ENCODE results near the gene GPHA2. TPM values are rescaled to one million over a fixed set of nuclear protein-coding genes. Genes with fewer than 3 reads are reported as not detected.

GPHA2 gene
- total and polyA plus RNA-seq, 9 donors: 0.45 to 1.6 (median 0.72) TPM; not detected in 2

- WGBS, 3 donors: 66 to 70% (median 67%) methylated on average over 4 of the region's 4 CpGs
- H3K9me3 ChIP-seq: no peaks in the 10 kb centered on the region
- no peak overlapping the region for H3K27ac ChIP-seq
- no peaks in the 10 kb centered on the region for H3K4me1 ChIP-seq (ENCODE audit: insufficient read depth)
- H3K4me3 ChIP-seq: no peak overlapping the region
- intact Hi-C loops (cut with DNase I): no loop called here
- DNase-seq: no peak
- H3K27me3 ChIP-seq: no peaks in the 10 kb centered on the region
- no peaks in the 10 kb centered on the region for H3K36me3 ChIP-seq
- TF ChIP-seq EP300 (IDR thresholded peaks at IDR 0.05) (no peak), POLR2A (IDR thresholded peaks at IDR 0.05) (no peak), CTCF (IDR thresholded peaks at IDR 0.05) (no peak)
These were observed 15.8 kb upstream of the GPHA2 start for GRCh38 chr11:64951529-64951928.

- 40 to 50% (median 42%) methylated on average over 5 of the region's 5 CpGs for whole genome bisulfite sequencing, 3 donors
- H3K4me1 ChIP-seq (ENCODE audit: insufficient read depth): no peaks in the 10 kb centered on the region
- no peaks in the 10 kb centered on the region for H3K27me3 ChIP-seq
- no peaks in the 10 kb centered on the region for H3K9me3 ChIP-seq
- no peak overlapping the region for H3K27ac ChIP-seq
- no peaks in the 10 kb centered on the region for H3K36me3 ChIP-seq
- no peak for DNase-seq
- TF ChIP-seq POLR2A (IDR thresholded peaks at IDR 0.05): no peak
- no peak for TF ChIP-seq CTCF (IDR thresholded peaks at IDR 0.05)
- TF ChIP-seq EP300 (IDR thresholded peaks at IDR 0.05): no peak
- H3K4me3 ChIP-seq: no peak overlapping the region
- intact Hi-C loops (cut with DNase I): no loop called here
These were observed 11.6 kb upstream of the GPHA2 start for GRCh38 chr11:64947208-64947814.

GRCh38 chr11:64936539-64936938 is 846 bp upstream of the GPHA2 start:
- DNase-seq: no peak
- Histone ChIP-seq H3K27ac (peak overlapping the region in 1 of 2 donors; percentile 12), H3K4me3 (no peak overlapping the region), H3K27me3 (no peaks in the 10 kb centered on the region), H3K4me1 (ENCODE audit: insufficient read depth) (peaks cover 7% of the 10 kb centered on the region), H3K36me3 (no peaks in the 10 kb centered on the region), H3K9me3 (no peaks in the 10 kb centered on the region)
- 80 to 85% (median 80%) methylated on average over 4 of the region's 4 CpGs for WGBS, 3 donors
- no peak for TF ChIP-seq EP300 (IDR thresholded peaks at IDR 0.05)
- no peak for TF ChIP-seq POLR2A (IDR thresholded peaks at IDR 0.05)
- TF ChIP-seq CTCF (IDR thresholded peaks at IDR 0.05): no peak
- intact Hi-C loops (cut with DNase I): loop anchor here in 1 of 4 donors (10.0 kb wide), 1 partner anchor 48 kb away; no protein-coding TSS in a partner anchor

- intact Hi-C loops (cut with DNase I): loop anchor here in 1 of 4 donors (10.0 kb wide), 1 partner anchor 50 kb away; no protein-coding TSS in a partner anchor
- Histone ChIP-seq H3K36me3 (no peaks in the 10 kb centered on the region), H3K4me3 (no peak overlapping the region), H3K27me3 (no peaks in the 10 kb centered on the region), H3K27ac (no peak overlapping the region), H3K4me1 (ENCODE audit: insufficient read depth) (peaks cover 6% of the 10 kb centered on the region), H3K9me3 (no peaks in the 10 kb centered on the region)
- DNase-seq: no peak
- 76 to 80% (median 79%) methylated on average over 23 to 27 of the region's 27 CpGs for WGBS, 3 donors
- TF ChIP-seq POLR2A (IDR thresholded peaks at IDR 0.05) (no peak), CTCF (IDR thresholded peaks at IDR 0.05) (no peak), EP300 (IDR thresholded peaks at IDR 0.05) (no peak)
These were observed 873 bp downstream of the GPHA2 start for GRCh38 chr11:64934682-64935358.

All from ovary (tissue), 9 donors.